Measurements from ENCODE around the gene ATOX1. TPM values are rescaled to one million over a fixed set of nuclear protein-coding genes. Genes with fewer than 3 reads are reported as not detected.

Gene ATOX1
- total and polyA plus RNA-seq, 2 of the 4 experiments (the other 2 are of a cell fraction), result 56.3 to 360 TPM

DNA sequence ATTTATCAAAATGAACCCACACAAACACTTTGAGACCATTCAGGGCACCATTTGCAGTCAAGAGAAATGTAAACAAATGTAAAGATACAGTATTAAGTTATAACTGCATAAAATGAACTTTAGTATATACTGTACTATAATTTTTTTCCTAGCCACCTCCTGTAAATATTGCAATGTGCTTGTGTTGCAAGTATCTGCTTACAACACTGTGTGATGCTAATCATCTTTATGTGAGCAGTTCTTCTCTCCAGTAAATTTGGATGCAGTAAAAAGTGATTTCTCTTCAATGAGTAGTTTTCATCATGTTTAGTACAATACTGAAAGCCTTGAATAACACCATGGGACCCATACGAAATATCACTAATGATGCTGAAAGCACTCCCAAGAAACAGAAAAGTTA is 22.8 kb upstream of the ATOX1 start:
- no peak overlapping the region for H3K14ac ChIP-seq (replicated peaks; ENCODE audit: low read depth, low read length)
- H3K4me2 ChIP-seq (ENCODE audit: low read depth, low read length), result no peak overlapping the region
- H4K5ac ChIP-seq (ENCODE audit: low read depth, low read length), result no peak overlapping the region
- no peaks in the 10 kb centered on the region for H3K27me3 ChIP-seq (ENCODE audit: control insufficient read depth, insufficient read depth, low read length)
- H3K4ac ChIP-seq (ENCODE audit: low read depth, low read length), result no peak overlapping the region
- dilution Hi-C loops (cut with HindIII; ENCODE audit: low sequenced_read_pairs, unreplicated experiment), result no loop called here
- H2AK5ac ChIP-seq (ENCODE audit: low read depth, low read length), result no peak overlapping the region
- no peak overlapping the region for H2BK15ac ChIP-seq (ENCODE audit: low read depth, low read length)
- no peak overlapping the region for H2AK9ac ChIP-seq (replicated peaks; ENCODE audit: low read depth, low read length, poor library complexity)
- H3K27ac ChIP-seq (ENCODE audit: insufficient read depth, low read length), result no peak overlapping the region
- BruUV-seq (replicated peaks), result no TSS peak
- no peak overlapping the region for H3K18ac ChIP-seq (ENCODE audit: low read depth, low read length)
- no peak overlapping the region for H2BK5ac ChIP-seq (ENCODE audit: low read depth, low read length, poor library complexity, severe bottlenecking)
- no peak overlapping the region for H2BK120ac ChIP-seq (ENCODE audit: low read depth, low read length)
- intact Hi-C loops (cut with micrococcal nuclease), result no loop called here
- H3K9me1 ChIP-seq (ENCODE audit: insufficient read depth, low read length), result peaks cover 2% of the 10 kb centered on the region; the same call in 1 of the 2 replicates
- no peaks in the 10 kb centered on the region for H3K9me3 ChIP-seq (ENCODE audit: control insufficient read depth, insufficient read depth, low read length)
- no peak overlapping the region for H2BK20ac ChIP-seq (ENCODE audit: low read depth, low read length)
- H3K56ac ChIP-seq (ENCODE audit: extremely low read depth, insufficient read depth, low read length), result no peak overlapping the region
- no peaks in the 10 kb centered on the region; the same call in 1 of the 2 replicates for H3K36me3 ChIP-seq (ENCODE audit: control insufficient read depth, insufficient read depth, low read length)
- in situ Hi-C loops (cut with MboI; ENCODE audit: low sequenced_read_pairs), result no loop called here
- TF ChIP-seq SMC3 (IDR thresholded peaks at IDR 0.05; ENCODE audit: low read depth, low read length) (no peak), FOS (IDR thresholded peaks at IDR 0.05; ENCODE audit: low read depth, low read length) (no peak), RCOR1 (IDR thresholded peaks at IDR 0.05; ENCODE audit: insufficient replicate concordance, low read length) (no peak), RFX5 (IDR thresholded peaks at IDR 0.05; ENCODE audit: low read depth, low read length) (no peak), CHD1 (IDR thresholded peaks at IDR 0.05; ENCODE audit: low read depth, low read length) (no peak), RAD21 (IDR thresholded peaks at IDR 0.05; ENCODE audit: low read length) (no peak), MXI1 (IDR thresholded peaks at IDR 0.05; ENCODE audit: borderline replicate concordance, low read depth, low read length) (no peak), POLR2A (IDR thresholded peaks at IDR 0.05; ENCODE audit: low read depth, low read length) (no peak), MAZ (IDR thresholded peaks at IDR 0.05; ENCODE audit: borderline replicate concordance, low read depth, low read length) (no peak), BHLHE40 (IDR thresholded peaks at IDR 0.05; ENCODE audit: low read depth, low read length) (no peak), NFE2L2 (IDR thresholded peaks at IDR 0.05; ENCODE audit: low read depth, low read length) (no peak), CEBPB (IDR thresholded peaks at IDR 0.05; ENCODE audit: low read depth, low read length) (no peak), MAFK (IDR thresholded peaks at IDR 0.05; ENCODE audit: low read depth, low read length) (no peak)
- TF ChIP-seq, protein P1, sequence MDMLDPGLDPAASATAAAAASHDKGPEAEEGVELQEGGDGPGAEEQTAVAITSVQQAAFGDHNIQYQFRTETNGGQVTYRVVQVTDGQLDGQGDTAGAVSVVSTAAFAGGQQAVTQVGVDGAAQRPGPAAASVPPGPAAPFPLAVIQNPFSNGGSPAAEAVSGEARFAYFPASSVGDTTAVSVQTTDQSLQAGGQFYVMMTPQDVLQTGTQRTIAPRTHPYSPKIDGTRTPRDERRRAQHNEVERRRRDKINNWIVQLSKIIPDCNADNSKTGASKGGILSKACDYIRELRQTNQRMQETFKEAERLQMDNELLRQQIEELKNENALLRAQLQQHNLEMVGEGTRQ (IDR thresholded peaks at IDR 0.05; ENCODE audit: low read depth, low read length), result no peak
- TF ChIP-seq, protein P2, sequence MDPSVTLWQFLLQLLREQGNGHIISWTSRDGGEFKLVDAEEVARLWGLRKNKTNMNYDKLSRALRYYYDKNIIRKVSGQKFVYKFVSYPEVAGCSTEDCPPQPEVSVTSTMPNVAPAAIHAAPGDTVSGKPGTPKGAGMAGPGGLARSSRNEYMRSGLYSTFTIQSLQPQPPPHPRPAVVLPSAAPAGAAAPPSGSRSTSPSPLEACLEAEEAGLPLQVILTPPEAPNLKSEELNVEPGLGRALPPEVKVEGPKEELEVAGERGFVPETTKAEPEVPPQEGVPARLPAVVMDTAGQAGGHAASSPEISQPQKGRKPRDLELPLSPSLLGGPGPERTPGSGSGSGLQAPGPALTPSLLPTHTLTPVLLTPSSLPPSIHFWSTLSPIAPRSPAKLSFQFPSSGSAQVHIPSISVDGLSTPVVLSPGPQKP (IDR thresholded peaks at IDR 0.05; ENCODE audit: borderline replicate concordance, low read depth, low read length), result no peak
- TF ChIP-seq, protein P3, sequence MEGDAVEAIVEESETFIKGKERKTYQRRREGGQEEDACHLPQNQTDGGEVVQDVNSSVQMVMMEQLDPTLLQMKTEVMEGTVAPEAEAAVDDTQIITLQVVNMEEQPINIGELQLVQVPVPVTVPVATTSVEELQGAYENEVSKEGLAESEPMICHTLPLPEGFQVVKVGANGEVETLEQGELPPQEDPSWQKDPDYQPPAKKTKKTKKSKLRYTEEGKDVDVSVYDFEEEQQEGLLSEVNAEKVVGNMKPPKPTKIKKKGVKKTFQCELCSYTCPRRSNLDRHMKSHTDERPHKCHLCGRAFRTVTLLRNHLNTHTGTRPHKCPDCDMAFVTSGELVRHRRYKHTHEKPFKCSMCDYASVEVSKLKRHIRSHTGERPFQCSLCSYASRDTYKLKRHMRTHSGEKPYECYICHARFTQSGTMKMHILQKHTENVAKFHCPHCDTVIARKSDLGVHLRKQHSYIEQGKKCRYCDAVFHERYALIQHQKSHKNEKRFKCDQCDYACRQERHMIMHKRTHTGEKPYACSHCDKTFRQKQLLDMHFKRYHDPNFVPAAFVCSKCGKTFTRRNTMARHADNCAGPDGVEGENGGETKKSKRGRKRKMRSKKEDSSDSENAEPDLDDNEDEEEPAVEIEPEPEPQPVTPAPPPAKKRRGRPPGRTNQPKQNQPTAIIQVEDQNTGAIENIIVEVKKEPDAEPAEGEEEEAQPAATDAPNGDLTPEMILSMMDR (conservative IDR thresholded peaks at IDR 0.05; ENCODE audit: low read depth, low read length), result no peak
- no peak overlapping the region for H2AFZ ChIP-seq (replicated peaks; ENCODE audit: low read length, poor library complexity)
- no peak overlapping the region for H3K4me3 ChIP-seq (ENCODE audit: insufficient read depth, low read depth, low read length)
- peaks cover 94% of the 10 kb centered on the region for H4K20me1 ChIP-seq (ENCODE audit: insufficient read depth, low read length)
- H4K91ac ChIP-seq (ENCODE audit: insufficient read depth, low read depth, low read length), result no peak overlapping the region
- H3K79me1 ChIP-seq (ENCODE audit: low read depth in 1 of 2, low read length in 2 of 2), result peaks cover 0 to 6% of the 10 kb centered on the region in 2 experiments; a peak in 1 of 4 replicates
- WGBS, 2 experiments (ENCODE audit: extremely low coverage in 2 of 2, insufficient read length in 1 of 2), result no CpG with 5 or more reads among the region's 1 CpG
- no peak for ATAC-seq (ENCODE audit: low read depth)
- no peak overlapping the region for H3K23ac ChIP-seq (ENCODE audit: low read depth, low read length)
- DNase-seq, result no peak
- POLR2A ChIA-PET (ENCODE audit: unreplicated experiment), result no interaction called here
- H3K9ac ChIP-seq (ENCODE audit: low read depth, low read length), result no peak overlapping the region
- CTCF ChIA-PET, result no interaction called here
- H4K8ac ChIP-seq (ENCODE audit: low read depth in 2 of 2, low read length in 2 of 2), result no peak overlapping the region
- H3K4me1 ChIP-seq (ENCODE audit: control insufficient read depth, insufficient read depth, low read length), result peaks cover 4% of the 10 kb centered on the region; the same call in 1 of the 2 replicates

All from IMR-90 (cell line).